ENCODE results near the gene GABRR2. TPM values are rescaled to one million over a fixed set of nuclear protein-coding genes. Genes with fewer than 3 reads are reported as not detected.

GABRR2 gene
- total RNA-seq, 2 donors from 2014 or later, result 0.14 to 0.29 TPM

DNA sequence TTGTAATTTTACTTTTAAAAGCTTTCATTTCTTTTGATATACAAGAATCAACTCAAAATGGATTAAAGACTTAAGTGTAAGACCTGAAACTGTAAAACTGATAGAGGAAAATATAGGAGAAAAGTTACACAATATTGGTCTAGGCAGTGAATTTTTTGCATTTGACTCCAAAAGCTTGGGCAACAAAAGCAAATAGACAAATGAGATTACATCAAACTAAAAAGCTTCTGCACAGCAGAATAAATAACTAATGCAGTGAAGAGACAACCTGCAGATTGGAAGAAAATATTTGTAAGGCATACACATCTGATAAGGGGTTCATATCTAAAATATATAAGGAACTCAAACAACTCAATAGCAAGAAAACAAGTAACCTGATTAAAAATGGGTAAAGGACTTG lies 100.9 kb downstream of the GABRR2 start:
- Mint-ChIP-seq H3K27ac (no peak overlapping the region), H3K9me3 (no peaks in the 10 kb centered on the region), H3K36me3 (no peaks in the 10 kb centered on the region)
- ATAC-seq, result no peak
- DNase-seq (ENCODE audit: low spot score in 2 of 2), result no peak

DNA sequence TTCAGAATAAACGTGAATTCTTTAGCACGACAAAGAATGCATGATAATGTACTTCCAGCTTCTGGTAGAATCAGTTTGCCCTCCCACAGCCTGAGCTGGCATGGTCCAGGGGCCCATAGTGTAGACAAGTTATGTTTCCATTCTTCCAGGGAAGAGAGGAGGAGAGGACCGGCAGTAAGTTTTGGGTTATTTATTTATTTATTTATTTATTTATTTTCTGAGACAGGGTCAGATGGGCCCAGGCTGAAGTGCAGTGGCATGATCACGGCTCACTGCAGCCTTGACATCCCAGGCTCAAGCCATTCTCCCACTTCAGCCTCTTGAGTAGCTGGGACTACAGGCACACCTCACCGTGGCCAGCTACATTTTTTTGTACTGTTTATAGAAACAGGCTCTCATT lies 102.6 kb downstream of the GABRR2 start:
- Mint-ChIP-seq H3K9me3 (no peaks in the 10 kb centered on the region), H3K36me3 (no peaks in the 10 kb centered on the region), H3K27ac (no peak overlapping the region)
- ATAC-seq, result no peak
- no peak for DNase-seq (ENCODE audit: low spot score in 2 of 2)

DNA sequence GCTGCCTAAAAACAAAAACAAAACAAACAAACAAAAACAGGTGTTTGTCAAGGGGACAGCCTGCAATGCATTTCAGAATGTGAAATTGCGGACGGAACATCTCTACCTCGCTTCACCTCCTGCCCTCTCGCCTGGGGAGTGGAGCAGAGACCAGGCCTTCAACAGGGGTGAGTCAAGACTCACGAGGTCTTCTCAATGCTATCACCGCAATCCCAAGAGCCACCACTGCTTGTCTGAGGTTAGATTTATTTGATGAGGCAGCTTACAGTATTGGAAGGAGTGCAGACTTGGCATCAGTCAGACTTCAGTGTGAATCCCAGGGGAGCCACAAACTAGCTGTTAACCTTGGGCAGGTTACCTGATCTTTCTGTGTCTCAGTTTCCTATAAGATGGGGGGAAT lies 105.6 kb downstream of the GABRR2 start:
- Mint-ChIP-seq H3K27ac (no peak overlapping the region), H3K9me3 (no peaks in the 10 kb centered on the region), H3K36me3 (no peaks in the 10 kb centered on the region)
- DNase-seq (ENCODE audit: low spot score in 2 of 2) (no peak), ATAC-seq (no peak)

DNA sequence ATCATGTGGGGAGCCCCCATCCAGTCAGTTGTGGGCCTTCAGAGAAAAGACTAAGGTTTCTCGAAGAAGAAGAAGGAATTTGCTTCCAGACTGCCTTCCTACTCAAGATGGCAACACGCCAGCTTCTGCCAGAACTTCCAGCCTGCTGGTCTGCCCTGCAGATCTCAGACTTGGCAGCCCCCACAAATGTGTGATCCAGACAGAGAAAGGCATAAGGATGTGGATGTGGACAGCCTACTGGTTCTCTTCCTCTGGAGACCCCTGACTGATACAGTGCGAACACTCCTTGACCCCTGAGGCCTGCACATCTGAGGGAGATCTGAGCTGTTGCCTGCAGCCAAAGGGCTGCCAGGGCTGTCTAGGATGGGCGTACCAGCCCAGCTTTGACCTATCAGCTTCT lies 106.5 kb downstream of the GABRR2 start:
- Mint-ChIP-seq H3K27ac (no peak overlapping the region), H3K9me3 (no peaks in the 10 kb centered on the region), H3K36me3 (no peaks in the 10 kb centered on the region)
- DNase-seq (ENCODE audit: low spot score in 2 of 2) (no peak), ATAC-seq (no peak)

Other genes with a start within 250 kb of the GABRR2 start
- 100 to 1,000 TPM in 1 of 2 donors, 10 to 100 TPM in 1; 97.3 to 150 TPM for gene PNRC1, start 234.5 kb downstream of the GABRR2 start, total RNA-seq
- gene SRSF12, start 197.2 kb downstream of the GABRR2 start, total RNA-seq, result under 1 TPM; 0.48 to 0.53 TPM
- 10 to 100 TPM in 1 of 2 donors, 1 to 10 TPM in 1; 5.5 to 17.6 TPM for gene PM20D2, start 169.2 kb downstream of the GABRR2 start, total RNA-seq
- not detected for gene GABRR1, start 97.9 kb downstream of the GABRR2 start, total RNA-seq
- gene UBE2J1, start 37.4 kb upstream of the GABRR2 start, total RNA-seq, result 10 to 100 TPM; 15.2 to 20.5 TPM
- 10 to 100 TPM; 20.2 to 20.5 TPM for gene RRAGD, start 97.0 kb upstream of the GABRR2 start, total RNA-seq
- gene ANKRD6, start 117.9 kb upstream of the GABRR2 start, total RNA-seq, result 1 to 10 TPM; 2.6 to 5.8 TPM